Coronary artery (tissue), 2 donors: Measurements from ENCODE around the gene TM2D3.

ENCODE experiments used
- DNase-seq: peaks from one replicate; pipeline ENCODE4 v3.0.0-alpha.2; 2017; ENCODE audit warnings: low spot score
- H3K27ac ChIP-seq, 2 donors: fragments of 200-600 bp; sonication (generic); one replicate each; pipeline ENCODE4 v1.5.1; 2016 to 2019
- H3K4me3 ChIP-seq: fragments of 200-600 bp; sonication (generic); 2 replicates; pipeline ENCODE4 v1.5.1; 2016; ENCODE audit warnings: mild to moderate bottlenecking, moderate library complexity
- TF ChIP-seq, protein P1 (sequence below): fragments of 200-600 bp; sonication (generic); IDR thresholded peaks from one replicate; pipeline ENCODE4 v1.5.1; 2019; ENCODE audit warnings: antibody characterized with exemption

TM2D3 gene

DNA sequence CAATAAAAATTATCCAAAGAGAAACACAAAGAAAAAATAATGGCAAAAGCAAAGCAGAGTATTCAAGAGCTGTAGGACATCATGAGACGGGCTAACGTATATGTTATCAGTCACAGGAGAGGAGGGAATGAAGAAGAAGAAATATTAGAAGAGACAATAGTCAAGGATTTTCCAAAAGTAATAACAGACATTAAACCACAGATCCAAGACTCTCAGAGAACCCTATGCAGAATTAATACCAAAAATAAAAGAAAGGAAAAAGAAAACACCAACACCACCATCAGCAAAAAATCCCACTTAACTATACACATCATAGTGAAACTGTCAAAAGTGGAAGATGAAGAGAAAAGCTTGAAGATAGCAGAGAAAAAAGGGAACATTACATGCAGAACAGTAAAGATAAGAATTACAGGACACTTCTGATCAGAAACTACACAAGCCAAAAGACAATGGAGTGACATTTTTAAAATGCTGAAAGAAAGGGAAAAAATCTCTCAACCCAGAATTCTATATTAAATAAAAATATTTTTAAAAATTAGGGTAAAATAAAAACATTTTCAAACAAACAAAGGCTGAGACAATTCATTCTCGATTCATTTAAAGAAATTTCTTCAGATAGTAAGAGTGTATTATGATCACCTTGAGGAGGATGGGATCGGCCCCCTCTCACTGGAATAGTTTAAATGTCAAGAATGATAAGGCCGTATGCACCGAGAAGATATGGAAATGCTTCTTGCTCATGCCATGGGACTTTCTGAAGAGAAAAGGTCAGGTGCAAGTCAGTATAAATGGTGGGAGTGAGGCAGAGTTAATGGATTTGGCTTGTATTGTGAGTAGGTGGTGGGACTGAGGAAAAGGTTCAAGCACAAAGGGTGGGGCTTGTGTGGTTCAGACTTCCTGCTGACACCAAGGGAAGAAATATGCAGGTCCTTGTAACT lies 28.5 kb downstream of the TM2D3 start:
- no peak for DNase-seq
- TF ChIP-seq, protein P1, sequence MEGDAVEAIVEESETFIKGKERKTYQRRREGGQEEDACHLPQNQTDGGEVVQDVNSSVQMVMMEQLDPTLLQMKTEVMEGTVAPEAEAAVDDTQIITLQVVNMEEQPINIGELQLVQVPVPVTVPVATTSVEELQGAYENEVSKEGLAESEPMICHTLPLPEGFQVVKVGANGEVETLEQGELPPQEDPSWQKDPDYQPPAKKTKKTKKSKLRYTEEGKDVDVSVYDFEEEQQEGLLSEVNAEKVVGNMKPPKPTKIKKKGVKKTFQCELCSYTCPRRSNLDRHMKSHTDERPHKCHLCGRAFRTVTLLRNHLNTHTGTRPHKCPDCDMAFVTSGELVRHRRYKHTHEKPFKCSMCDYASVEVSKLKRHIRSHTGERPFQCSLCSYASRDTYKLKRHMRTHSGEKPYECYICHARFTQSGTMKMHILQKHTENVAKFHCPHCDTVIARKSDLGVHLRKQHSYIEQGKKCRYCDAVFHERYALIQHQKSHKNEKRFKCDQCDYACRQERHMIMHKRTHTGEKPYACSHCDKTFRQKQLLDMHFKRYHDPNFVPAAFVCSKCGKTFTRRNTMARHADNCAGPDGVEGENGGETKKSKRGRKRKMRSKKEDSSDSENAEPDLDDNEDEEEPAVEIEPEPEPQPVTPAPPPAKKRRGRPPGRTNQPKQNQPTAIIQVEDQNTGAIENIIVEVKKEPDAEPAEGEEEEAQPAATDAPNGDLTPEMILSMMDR: no peak
- Histone ChIP-seq H3K27ac (no peak overlapping the region), H3K4me3 (no peak overlapping the region)

DNA sequence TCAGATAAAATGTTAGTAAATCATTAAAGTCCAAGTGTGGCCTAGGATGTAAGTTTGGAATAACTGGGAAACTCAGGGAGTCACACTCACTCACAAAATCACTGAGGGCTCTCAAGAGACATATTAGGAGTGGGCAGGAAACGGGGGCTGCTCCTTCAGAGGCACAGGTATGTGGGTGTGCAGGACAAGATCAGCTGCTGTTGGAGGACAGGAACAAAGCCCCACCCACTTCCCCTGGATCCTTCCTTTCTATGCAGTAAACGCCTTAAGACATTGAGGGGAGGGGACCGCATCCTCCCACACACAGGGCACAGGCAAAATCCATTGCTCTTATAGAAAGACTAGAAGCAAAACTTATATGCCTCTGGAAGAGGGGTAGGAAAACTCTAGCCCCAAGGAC lies 30.2 kb downstream of the TM2D3 start:
- H3K27ac ChIP-seq: no peak overlapping the region
- no peak for DNase-seq

DNA sequence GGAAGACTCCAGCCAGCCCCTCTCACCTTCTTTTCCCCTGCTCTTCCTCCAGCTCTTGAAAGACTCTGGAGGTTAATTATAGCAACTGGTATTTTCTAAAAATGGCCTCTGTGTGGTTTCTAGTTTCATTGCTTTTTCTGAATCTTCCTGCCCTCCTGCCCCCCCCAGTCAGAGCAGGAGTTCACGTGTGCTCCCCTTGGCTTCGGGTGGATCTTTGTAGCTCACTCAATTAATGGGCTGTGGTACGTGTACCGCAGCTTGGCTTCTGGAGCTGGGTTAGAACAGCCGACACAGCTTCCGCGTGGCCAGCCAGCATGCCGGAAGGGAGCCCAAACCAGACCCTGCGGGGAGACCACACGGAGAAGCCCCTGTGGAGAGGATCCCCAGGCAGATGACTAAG lies 31.5 kb downstream of the TM2D3 start:
- Histone ChIP-seq H3K27ac (no peak overlapping the region), H3K4me3 (no peak overlapping the region)
- TF ChIP-seq, protein P1: no peak
- no peak for DNase-seq

More for the DNA sequence above, 30.2 kb downstream of the TM2D3 start:
- TF ChIP-seq, protein P1: no peak
- H3K4me3 ChIP-seq: no peak overlapping the region

DNA sequence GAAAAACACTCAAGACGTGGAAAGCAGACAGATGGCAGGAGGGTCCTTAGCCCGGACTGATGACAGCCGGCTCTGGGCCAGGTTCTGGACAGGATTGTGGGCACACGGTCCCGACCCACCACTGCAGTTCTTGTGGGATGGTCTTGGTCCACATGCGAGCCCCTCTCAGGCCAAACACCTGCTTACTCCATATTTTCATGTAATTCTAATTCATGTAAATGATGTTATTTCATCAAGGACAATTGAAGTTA lies 32.6 kb downstream of the TM2D3 start:
- Histone ChIP-seq H3K27ac (no peak overlapping the region), H3K4me3 (no peak overlapping the region)
- DNase-seq: no peak
- TF ChIP-seq, protein P1: no peak

DNA sequence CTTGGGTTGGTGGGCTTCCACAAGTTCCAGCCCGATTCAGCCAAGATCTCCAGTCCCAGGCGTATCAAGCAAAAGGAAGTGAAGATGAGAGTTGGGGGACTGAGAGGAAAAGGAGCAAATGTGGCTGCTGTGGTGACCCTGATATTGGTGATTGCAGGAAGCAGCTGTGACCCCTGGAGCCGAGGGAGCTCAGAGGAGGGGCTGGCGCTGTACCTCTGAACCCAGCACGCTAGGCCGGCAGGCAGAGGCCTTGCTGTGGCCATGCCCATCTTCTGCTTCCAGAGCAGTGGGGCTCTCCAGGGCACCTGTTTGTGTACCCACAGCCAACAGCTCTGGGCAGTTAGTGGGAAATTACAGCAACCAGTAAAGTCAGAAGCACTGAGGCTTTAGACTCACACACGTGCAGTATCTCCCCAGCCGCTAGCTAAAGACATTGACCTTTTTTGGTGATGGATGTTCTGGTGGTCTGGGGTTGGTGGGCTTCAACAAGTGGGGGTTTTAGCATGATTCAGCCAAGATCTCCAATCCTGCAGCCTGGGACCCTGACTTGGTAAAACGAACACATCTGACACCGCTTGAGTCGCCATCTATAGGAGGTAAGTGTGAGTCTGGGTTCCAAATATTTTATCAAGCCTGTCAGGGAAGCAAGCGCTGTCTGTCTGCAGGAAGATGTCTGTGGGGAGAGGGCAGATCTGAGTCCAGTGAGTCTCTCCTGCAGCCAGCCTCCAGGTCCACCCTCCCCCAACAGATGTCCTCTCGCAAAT lies 33.1 kb downstream of the TM2D3 start:
- TF ChIP-seq, protein P1: no peak
- DNase-seq: no peak
- no peak overlapping the region for H3K27ac ChIP-seq
- no peak overlapping the region for H3K4me3 ChIP-seq

DNA sequence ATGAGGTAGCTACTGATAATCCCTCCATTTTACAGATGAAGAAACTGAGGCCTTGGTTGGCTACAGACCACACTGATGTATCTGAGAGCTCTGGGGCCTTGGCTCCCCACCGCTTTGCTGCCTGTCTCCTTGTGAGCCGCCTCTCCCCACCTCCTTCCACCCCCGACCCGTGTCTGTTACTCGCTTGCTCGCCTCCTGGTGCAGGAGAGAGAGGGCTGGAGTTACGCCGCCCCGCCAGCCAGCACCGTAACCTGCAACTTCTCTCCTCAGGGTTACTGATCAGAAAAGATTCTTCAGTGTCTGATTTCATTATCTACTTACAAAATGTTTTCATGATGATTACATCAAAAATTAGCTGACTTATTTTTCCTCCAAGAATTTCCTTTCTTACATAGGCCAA lies 34.1 kb downstream of the TM2D3 start:
- DNase-seq: no peak
- Histone ChIP-seq H3K27ac (no peak overlapping the region), H3K4me3 (no peak overlapping the region)
- TF ChIP-seq, protein P1: no peak
